ACHN (cell line): Measurements from ENCODE around the gene RDH14.
A peak's percentile ranks its signal among the peaks of the same experiment; 100 is the strongest.

ENCODE experiments used
- DNase-seq: peaks from one replicate; pipeline ENCODE4 v3.0.0-alpha.2; 2015
- in situ Hi-C: cut with HindIII; loops from 2 replicates; pipeline ENCODE4 v1.10.0; 2017; ENCODE audit warnings: low sequenced_read_pairs, low pct_ligation_motif_present, low pct_unique_long_range_greater_than_20kb

Gene RDH14

GRCh38 chr2:18560031-18560796, at the start of gene RDH14:
Gene RDH14, minus strand, starts transcription at chr2:18560653. Its CDS starts 81 bp downstream, at chr2:18560572.
- in situ Hi-C loops, result no loop called here
- DNase-seq, result peak; percentile 92

- DNase-seq, result no peak
- in situ Hi-C loops, result no loop called here
Observed at GRCh38 chr2:18610090-18610489, 49.6 kb upstream of the RDH14 start.

- no peak for DNase-seq
Observed at GRCh38 chr2:18605115-18605514, 44.7 kb upstream of the RDH14 start.

GRCh38 chr2:18604531-18604885, 44.1 kb upstream of the RDH14 start:
- DNase-seq, result no peak
- in situ Hi-C loops, result no loop called here

More at GRCh38 chr2:18605115-18605514, 44.7 kb upstream of the RDH14 start:
- in situ Hi-C loops, result no loop called here

GRCh38 chr2:18603854-18604530, 43.5 kb upstream of the RDH14 start:
- DNase-seq, result no peak
- in situ Hi-C loops, result no loop called here

- in situ Hi-C loops, result no loop called here
- DNase-seq, result no peak
Observed at GRCh38 chr2:18602298-18602697, 41.8 kb upstream of the RDH14 start.

GRCh38 chr2:18600255-18600613, 39.8 kb upstream of the RDH14 start:
- DNase-seq, result no peak
- in situ Hi-C loops, result no loop called here

GRCh38 chr2:18599509-18600254, 39.2 kb upstream of the RDH14 start:
- DNase-seq, result no peak
- in situ Hi-C loops, result no loop called here

- in situ Hi-C loops, result no loop called here
Observed at GRCh38 chr2:18598848-18599484, 38.5 kb upstream of the RDH14 start.

GRCh38 chr2:18597618-18598017, 37.2 kb upstream of the RDH14 start:
- DNase-seq, result no peak
- in situ Hi-C loops, result no loop called here

More at GRCh38 chr2:18598848-18599484, 38.5 kb upstream of the RDH14 start:
- DNase-seq, result no peak

GRCh38 chr2:18596993-18597392, 36.5 kb upstream of the RDH14 start:
- no peak for DNase-seq
- in situ Hi-C loops, result no loop called here

- in situ Hi-C loops, result no loop called here
Observed at GRCh38 chr2:18593496-18593895, 33.0 kb upstream of the RDH14 start.

GRCh38 chr2:18592372-18592771, 31.9 kb upstream of the RDH14 start:
- in situ Hi-C loops, result no loop called here
- no peak for DNase-seq

More at GRCh38 chr2:18593496-18593895, 33.0 kb upstream of the RDH14 start:
- no peak for DNase-seq

- in situ Hi-C loops, result no loop called here
- no peak for DNase-seq
Observed at GRCh38 chr2:18589354-18589753, 28.9 kb upstream of the RDH14 start, which contains the start of gene NT5C1B. Gene NT5C1B, minus strand, starts transcription at chr2:18589569. Its CDS starts 101 bp downstream, at chr2:18589468.

- in situ Hi-C loops, result no loop called here
- DNase-seq, result no peak
Observed at GRCh38 chr2:18588802-18589201, 28.3 kb upstream of the RDH14 start.

- in situ Hi-C loops, result no loop called here
- no peak for DNase-seq
Observed at GRCh38 chr2:18588049-18588448, 27.6 kb upstream of the RDH14 start.

- DNase-seq, result no peak
Observed at GRCh38 chr2:18585526-18585925, 25.1 kb upstream of the RDH14 start.

GRCh38 chr2:18584608-18584954, 24.1 kb upstream of the RDH14 start:
- DNase-seq, result no peak
- in situ Hi-C loops, result no loop called here

More at GRCh38 chr2:18585526-18585925, 25.1 kb upstream of the RDH14 start:
- in situ Hi-C loops, result no loop called here
